ENCODE results near the gene ALS2. TPM values are rescaled to one million over a fixed set of nuclear protein-coding genes. Genes with fewer than 3 reads are reported as not detected.

ALS2 gene
- total and polyA plus RNA-seq, 5 experiments from 2014 or later: 3.7 to 15.8 (median 5.2) TPM

GRCh38 chr2:201788371-201788770 is 7.6 kb upstream of the ALS2 start:
- DNase-seq (no peak), ATAC-seq (no peak)
- Mint-ChIP-seq H3K27me3 (peaks cover 0 to 14% (median 6%) of the 10 kb centered on the region in 5 donors), H3K4me1 (no peaks in the 10 kb centered on the region), H3K36me3 (no peaks in the 10 kb centered on the region), H3K27ac (no peak overlapping the region), H3K4me3 (no peak overlapping the region), H3K9me3 (no peaks in the 10 kb centered on the region)
- POLR2A ChIA-PET: no interaction called here

- Mint-ChIP-seq H3K4me3 (no peak overlapping the region), H3K36me3 (no peaks in the 10 kb centered on the region), H3K4me1 (peaks cover 4 to 6% (median 5%) of the 10 kb centered on the region in 4 donors), H3K27me3 (peaks cover 0 to 6% (median 1%) of the 10 kb centered on the region in 5 donors), H3K9me3 (no peaks in the 10 kb centered on the region), H3K27ac (no peak overlapping the region)
- DNase-seq: no peak
- ATAC-seq: no peak
- POLR2A ChIA-PET: no interaction called here
Measured at GRCh38 chr2:201786471-201786870, 5.7 kb upstream of the ALS2 start.

GRCh38 chr2:201785135-201785534 is 4.4 kb upstream of the ALS2 start:
- ATAC-seq: no peak
- Mint-ChIP-seq H3K27ac (no peak overlapping the region), H3K36me3 (no peaks in the 10 kb centered on the region), H3K4me3 (no peak overlapping the region), H3K9me3 (no peaks in the 10 kb centered on the region), H3K27me3 (peaks cover 0 to 6% (median 1%) of the 10 kb centered on the region in 5 donors), H3K4me1 (peaks cover 7 to 14% (median 11%) of the 10 kb centered on the region in 4 donors)
- POLR2A ChIA-PET: no interaction called here
- DNase-seq: no peak

GRCh38 chr2:201784563-201784962 is 3.8 kb upstream of the ALS2 start:
- no peaks in the 10 kb centered on the region for H3K36me3 Mint-ChIP-seq
- POLR2A ChIA-PET: no interaction called here
- ATAC-seq (no peak), DNase-seq (no peak)
- peaks cover 0 to 6% (median 1%) of the 10 kb centered on the region in 5 donors for H3K27me3 Mint-ChIP-seq
- no peak overlapping the region for H3K27ac Mint-ChIP-seq
- peaks cover 11 to 20% (median 17%) of the 10 kb centered on the region in 4 donors for H3K4me1 Mint-ChIP-seq
- no peaks in the 10 kb centered on the region for H3K9me3 Mint-ChIP-seq
- no peak overlapping the region for H3K4me3 Mint-ChIP-seq

GRCh38 chr2:201781557-201782051 is 871 bp upstream of the ALS2 start:
- peak overlapping the region; percentile 93 to 100 (median 97) for H3K4me3 Mint-ChIP-seq
- H3K27me3 Mint-ChIP-seq: peaks cover 0 to 6% (median 1%) of the 10 kb centered on the region in 5 donors
- no peak for ATAC-seq
- peak in 4 of 10 donors; percentile 2 to 36 (median 13) for DNase-seq
- POLR2A ChIA-PET: interaction anchor here (0.5 to 2.0 kb wide), 8 partner anchors 42 to 917 kb away, joined by 3 to 13 read pairs (median 5); partner anchors contain the start of genes CASP8, CLK1, STRADB and SUMO1
- H3K4me1 Mint-ChIP-seq: peaks cover 11 to 29% (median 27%) of the 10 kb centered on the region in 4 donors
- H3K27ac Mint-ChIP-seq: peak overlapping the region; percentile 94 to 100 (median 99)
- H3K36me3 Mint-ChIP-seq: no peaks in the 10 kb centered on the region
- H3K9me3 Mint-ChIP-seq: no peaks in the 10 kb centered on the region

- H3K36me3 Mint-ChIP-seq: no peaks in the 10 kb centered on the region
Measured at GRCh38 chr2:201779901-201780673, 646 bp downstream of the ALS2 start.

GRCh38 chr2:201777869-201778268 is 2.9 kb downstream of the ALS2 start:
- Mint-ChIP-seq H3K27ac (no peak overlapping the region), H3K4me1 (peaks cover 20 to 30% (median 28%) of the 10 kb centered on the region in 4 donors), H3K27me3 (peaks cover 0 to 3% (median 0%) of the 10 kb centered on the region in 5 donors), H3K36me3 (peaks cover 0 to 4% (median 0%) of the 10 kb centered on the region in 3 donors), H3K4me3 (no peak overlapping the region), H3K9me3 (no peaks in the 10 kb centered on the region)
- no peak for DNase-seq
- POLR2A ChIA-PET: no interaction called here
- no peak for ATAC-seq

More at GRCh38 chr2:201779901-201780673, 646 bp downstream of the ALS2 start:
- POLR2A ChIA-PET: interaction anchor here (0.6 to 2.0 kb wide), 8 partner anchors 137 to 916 kb away, joined by 3 to 13 read pairs (median 5); partner anchors contain the start of genes CASP8, CLK1, STRADB and TMEM237
- Mint-ChIP-seq H3K9me3 (no peaks in the 10 kb centered on the region), H3K27ac (peak overlapping the region; percentile 85 to 100 (median 98)), H3K27me3 (peaks cover 0 to 6% (median 0%) of the 10 kb centered on the region in 5 donors), H3K4me1 (peaks cover 12 to 30% (median 28%) of the 10 kb centered on the region in 4 donors), H3K4me3 (peak overlapping the region; percentile 87 to 100 (median 97))
- DNase-seq (peak in 1 of 10 donors; percentile 15), ATAC-seq (no peak)

GRCh38 chr2:201777043-201777442 is 3.7 kb downstream of the ALS2 start:
- Mint-ChIP-seq H3K36me3 (peaks cover 0 to 4% (median 0%) of the 10 kb centered on the region in 3 donors), H3K9me3 (no peaks in the 10 kb centered on the region), H3K4me1 (peaks cover 20 to 30% (median 28%) of the 10 kb centered on the region in 4 donors), H3K4me3 (no peak overlapping the region), H3K27ac (no peak overlapping the region), H3K27me3 (peaks cover 0 to 2% (median 0%) of the 10 kb centered on the region in 5 donors)
- POLR2A ChIA-PET: no interaction called here
- DNase-seq (no peak), ATAC-seq (no peak)

GRCh38 chr2:201775326-201775725 is 5.4 kb downstream of the ALS2 start:
- POLR2A ChIA-PET: no interaction called here
- Mint-ChIP-seq H3K27ac (no peak overlapping the region), H3K4me1 (peaks cover 15 to 19% (median 18%) of the 10 kb centered on the region in 4 donors), H3K27me3 (no peaks in the 10 kb centered on the region), H3K36me3 (peaks cover 0 to 5% (median 0%) of the 10 kb centered on the region in 3 donors), H3K9me3 (no peaks in the 10 kb centered on the region), H3K4me3 (no peak overlapping the region)
- DNase-seq (no peak), ATAC-seq (no peak)

GRCh38 chr2:201774546-201774945 is 6.2 kb downstream of the ALS2 start:
- no peak overlapping the region for H3K27ac Mint-ChIP-seq
- peaks cover 9 to 11% (median 10%) of the 10 kb centered on the region in 4 donors for H3K4me1 Mint-ChIP-seq
- ATAC-seq: no peak
- POLR2A ChIA-PET: no interaction called here
- DNase-seq: no peak
- no peak overlapping the region for H3K4me3 Mint-ChIP-seq
- H3K9me3 Mint-ChIP-seq: no peaks in the 10 kb centered on the region
- no peaks in the 10 kb centered on the region for H3K27me3 Mint-ChIP-seq
- H3K36me3 Mint-ChIP-seq: peaks cover 0 to 5% (median 0%) of the 10 kb centered on the region in 3 donors

- Mint-ChIP-seq H3K9me3 (no peaks in the 10 kb centered on the region), H3K27ac (peak overlapping the region in 1 of 10 donors; percentile 20), H3K4me1 (peaks cover 7 to 9% (median 9%) of the 10 kb centered on the region in 4 donors), H3K4me3 (no peak overlapping the region), H3K36me3 (peaks cover 0 to 5% (median 2%) of the 10 kb centered on the region in 3 donors), H3K27me3 (no peaks in the 10 kb centered on the region)
- ATAC-seq (no peak), DNase-seq (no peak)
- POLR2A ChIA-PET: no interaction called here
Measured at GRCh38 chr2:201773990-201774389, 6.7 kb downstream of the ALS2 start.

GRCh38 chr2:201769666-201770373 is 10.9 kb downstream of the ALS2 start:
- Mint-ChIP-seq H3K9me3 (no peaks in the 10 kb centered on the region), H3K27me3 (no peaks in the 10 kb centered on the region), H3K4me3 (no peak overlapping the region), H3K27ac (no peak overlapping the region), H3K36me3 (peaks cover 4 to 24% (median 18%) of the 10 kb centered on the region in 3 donors), H3K4me1 (peaks cover 0 to 7% (median 0%) of the 10 kb centered on the region in 4 donors)
- POLR2A ChIA-PET: no interaction called here
- DNase-seq (no peak), ATAC-seq (no peak)

Measured in naive thymus-derived CD8-positive, alpha-beta T cell (primary cell).